Measurements from ENCODE around the gene CXCR6. TPM values are rescaled to one million over a fixed set of nuclear protein-coding genes. Genes with fewer than 3 reads are reported as not detected.

Gene CXCR6
- total and polyA plus RNA-seq, 2 of the 8 experiments (the other 6 are each of a cell fraction or from before 2014, with no cell fraction given): not detected

DNA sequence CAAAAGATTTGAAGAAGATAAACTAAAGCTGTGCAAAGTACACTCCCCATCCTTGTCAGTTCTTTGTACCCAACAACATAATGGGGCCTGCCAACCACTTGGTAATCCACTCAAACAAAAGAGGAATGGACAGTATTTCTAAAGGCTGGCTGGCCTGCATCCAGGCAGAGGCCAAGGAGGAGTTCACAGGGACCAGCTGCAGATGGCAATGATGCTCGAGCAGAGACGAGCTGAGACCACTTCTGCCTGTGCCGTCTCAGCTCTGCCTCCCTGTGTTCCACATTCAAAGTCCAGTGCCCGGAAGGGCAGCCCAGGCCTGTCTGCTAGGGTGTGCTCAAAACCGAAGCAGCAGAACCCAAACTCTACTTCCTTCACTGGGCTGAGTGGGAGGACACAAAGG lies 14.3 kb downstream of the CXCR6 start (continued):
- TF ChIP-seq CEBPB (IDR thresholded peaks at IDR 0.05; ENCODE audit: low read depth, low read length): no peak
- TF ChIP-seq TCF12 (IDR thresholded peaks at IDR 0.05; ENCODE audit: low read depth, low read length): no peak
